Posterior cingulate gyrus (tissue), 11 donors: ENCODE measurements around the gene ASCL2.
A peak's percentile ranks its signal among the peaks of the same experiment; 100 is the strongest.

Source experiments
- DNase-seq, 10 donors: peaks; one replicate each; pipeline versions ENCODE4 v3.0.0 to v3.0.0-alpha.2; 2020 to 2021; ENCODE audit warnings: mixed read lengths in 3 of 10
- intact Hi-C: fragments of 100-400 bp; cut with DNase I; formaldehyde crosslinking; loops from one replicate; pipeline ENCODE4 v1.15.1; 2023

The ASCL2 gene

GRCh38 chr11:2270322-2271076, at the start of gene ASCL2:
Gene ASCL2 (minus strand): TSS chr11:2270588. CDS start chr11:2270332, 256 bp downstream.
- DNase-seq: peak in 1 of 10 donors; percentile 70
- intact Hi-C loops: no loop called here

GRCh38 chr11:2319791-2320472, 49.5 kb upstream of the ASCL2 start:
- intact Hi-C loops: loop anchor here (5.0 kb wide), 1 partner anchor 52 kb away; no protein-coding TSS in a partner anchor
- DNase-seq: peak in 2 of 10 donors; percentile 42 to 59

- DNase-seq: peak in 1 of 10 donors; percentile 29
- intact Hi-C loops: loop anchor here (5.0 kb wide), 1 partner anchor 54 kb away; no protein-coding TSS in a partner anchor
Measured at GRCh38 chr11:2318707-2319106, 48.3 kb upstream of the ASCL2 start.

- intact Hi-C loops: loop anchor here (5.0 kb wide), 1 partner anchor 54 kb away; no protein-coding TSS in a partner anchor
- no peak for DNase-seq
Measured at GRCh38 chr11:2318123-2318522, 47.7 kb upstream of the ASCL2 start.

- intact Hi-C loops: loop anchor here (5.0 kb wide), 1 partner anchor 55 kb away; no protein-coding TSS in a partner anchor
- DNase-seq: peak in 2 of 10 donors; percentile 56 to 58
Measured at GRCh38 chr11:2317354-2318050, 47.1 kb upstream of the ASCL2 start.

- intact Hi-C loops: loop anchor here (5.0 kb wide), 1 partner anchor 55 kb away; no protein-coding TSS in a partner anchor
- DNase-seq: no peak
Measured at GRCh38 chr11:2316963-2317244, 46.5 kb upstream of the ASCL2 start.

- peak in 2 of 10 donors; percentile 59 to 65 for DNase-seq
Measured at GRCh38 chr11:2316169-2316962, 46.0 kb upstream of the ASCL2 start.

GRCh38 chr11:2315395-2316168, 45.2 kb upstream of the ASCL2 start:
- peak in 2 of 10 donors; percentile 80 to 81 for DNase-seq
- intact Hi-C loops: loop anchor here (5.0 kb wide), 1 partner anchor 57 kb away; no protein-coding TSS in a partner anchor

More at GRCh38 chr11:2316169-2316962, 46.0 kb upstream of the ASCL2 start:
- intact Hi-C loops: loop anchor here (5.0 kb wide), 1 partner anchor 56 kb away; no protein-coding TSS in a partner anchor

GRCh38 chr11:2314525-2315394, 44.4 kb upstream of the ASCL2 start:
- intact Hi-C loops: loop anchor here (5.0 kb wide), 1 partner anchor 58 kb away; no protein-coding TSS in a partner anchor
- peak; percentile 56 to 92 (median 64) for DNase-seq

GRCh38 chr11:2314136-2314524, 43.7 kb upstream of the ASCL2 start:
- intact Hi-C loops: no loop called here
- peak in 3 of 10 donors; percentile 49 to 84 (median 69) for DNase-seq

- intact Hi-C loops: no loop called here
- peak in 2 of 10 donors; percentile 76 for DNase-seq
Measured at GRCh38 chr11:2313051-2313951, 42.9 kb upstream of the ASCL2 start.

GRCh38 chr11:2312232-2313042, 42.0 kb upstream of the ASCL2 start:
- DNase-seq: peak in 1 of 10 donors; percentile 75

GRCh38 chr11:2311353-2312133, 41.2 kb upstream of the ASCL2 start:
- peak in 2 of 10 donors; percentile 70 to 81 for DNase-seq
- intact Hi-C loops: no loop called here

More at GRCh38 chr11:2312232-2313042, 42.0 kb upstream of the ASCL2 start:
- intact Hi-C loops: no loop called here

GRCh38 chr11:2310786-2311352, 40.5 kb upstream of the ASCL2 start:
- peak in 2 of 10 donors; percentile 59 to 72 for DNase-seq
- intact Hi-C loops: no loop called here
